GM18867 (cell line): ENCODE results near the gene ZNF583.

ENCODE experiments used
- ATAC-seq: cut with Tn5 transposase; IDR thresholded peaks from one replicate; pipeline ENCODE4 v1.9.1; 2021; ENCODE audit warnings: mild to moderate bottlenecking, moderate library complexity; ENCODE audit not compliant: unreplicated experiment

The ZNF583 gene

DNA sequence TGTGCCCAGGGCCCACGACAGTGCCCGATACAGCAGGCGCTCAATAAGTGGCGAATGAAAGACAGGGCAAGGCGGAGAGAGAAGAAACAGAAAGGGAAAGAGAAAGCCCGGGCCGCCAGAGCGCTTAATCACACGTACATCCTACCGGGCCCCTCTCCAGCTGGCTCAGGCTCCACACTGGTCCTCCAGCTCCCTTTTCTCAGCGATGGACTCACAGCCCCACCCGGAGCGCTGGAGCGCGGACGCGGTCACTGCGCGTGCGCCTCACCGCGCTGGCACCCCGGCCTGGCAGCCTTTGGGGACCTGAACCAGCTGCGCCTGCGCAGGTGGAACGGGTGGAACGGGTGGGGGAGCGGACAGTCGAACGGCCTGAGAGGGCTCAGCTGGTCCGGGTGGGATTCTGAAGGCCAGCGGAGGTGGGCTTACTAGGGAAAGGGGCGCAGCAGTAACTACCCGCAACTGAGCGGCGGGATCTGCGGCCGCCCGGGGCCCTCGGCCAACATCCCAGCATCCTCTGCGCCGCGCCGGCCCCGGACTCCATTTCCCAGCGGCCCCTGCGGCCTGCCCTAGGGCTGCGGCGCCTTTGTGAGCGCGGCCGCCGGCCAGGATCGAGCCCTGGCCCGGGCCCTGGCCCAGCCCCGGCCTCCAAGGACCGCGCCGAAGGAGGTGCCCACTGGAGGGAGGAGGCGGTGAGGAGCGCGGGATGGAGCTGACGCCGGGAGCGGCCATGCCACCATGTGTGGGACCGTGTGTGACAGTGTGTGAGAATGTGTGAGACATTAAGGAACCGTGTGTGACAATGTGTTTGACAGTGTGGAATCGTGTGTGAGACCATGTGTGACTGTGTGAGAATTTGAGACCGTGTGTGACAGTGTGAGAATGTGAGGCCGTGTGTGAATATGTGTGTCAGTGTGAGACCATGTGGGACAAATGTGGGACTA is at the start of gene ZNF583:
Gene ZNF583, plus strand, starts transcription at position 569 of the 941 bp plus-strand sequence. CDS start 2,783 bp downstream, outside the sequence.
- peak; percentile 84 for ATAC-seq

DNA sequence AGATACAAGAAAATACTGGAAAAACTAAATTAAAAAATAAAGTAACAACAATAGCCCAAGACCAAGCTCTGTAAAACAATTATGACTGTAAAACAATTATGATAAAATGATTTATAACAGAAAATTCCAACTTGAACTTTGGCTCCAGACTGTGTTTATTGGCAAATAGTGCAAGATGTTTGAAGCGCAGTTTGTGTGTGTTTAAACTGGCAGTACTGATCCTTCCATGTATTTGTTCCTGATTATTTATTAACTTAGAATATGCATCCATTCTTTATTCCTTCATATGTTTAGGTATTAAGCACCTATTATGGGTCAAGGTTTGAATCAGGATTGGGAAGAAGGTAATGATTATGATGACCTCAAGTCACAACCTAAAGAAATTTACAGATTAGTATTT is 48.6 kb upstream of the ZNF583 start:
- ATAC-seq: no peak

DNA sequence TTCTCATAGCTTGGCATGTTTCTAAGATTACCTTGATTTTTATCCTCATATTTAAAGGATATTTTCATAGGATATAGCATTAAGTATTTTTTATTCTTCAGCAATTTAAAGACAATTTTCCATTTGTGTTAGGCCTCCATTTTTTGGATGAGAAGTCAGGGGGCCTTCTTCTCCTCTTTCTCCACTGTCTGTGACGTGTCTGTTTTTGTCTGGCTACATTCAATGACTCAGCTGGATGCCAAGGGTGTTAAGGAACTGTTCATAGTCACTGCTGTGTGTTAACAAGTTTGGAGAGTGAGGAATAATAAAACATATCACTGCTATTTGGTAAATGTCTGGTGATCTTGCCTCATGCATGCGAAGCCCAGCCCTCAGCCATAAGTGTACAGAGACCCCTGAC is 47.2 kb upstream of the ZNF583 start:
- no peak for ATAC-seq

DNA sequence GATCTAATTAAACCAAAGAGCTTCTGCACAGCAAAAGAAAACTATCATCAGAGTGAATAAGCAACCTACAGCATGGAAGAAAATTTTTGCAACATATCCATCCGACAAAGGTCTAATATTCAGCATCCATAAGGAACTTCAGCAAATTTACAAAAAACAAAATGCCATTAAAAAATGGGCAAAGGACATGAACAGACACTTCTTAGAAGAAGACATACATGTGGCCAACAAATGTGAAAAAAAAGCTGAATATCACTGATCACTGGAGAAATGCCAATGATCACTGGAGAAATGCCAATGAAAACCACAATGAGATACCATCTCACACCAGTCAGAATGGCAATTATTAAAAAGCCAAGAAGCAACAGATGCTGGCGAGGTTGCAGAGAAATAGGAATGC is 43.3 kb upstream of the ZNF583 start:
- ATAC-seq: no peak

DNA sequence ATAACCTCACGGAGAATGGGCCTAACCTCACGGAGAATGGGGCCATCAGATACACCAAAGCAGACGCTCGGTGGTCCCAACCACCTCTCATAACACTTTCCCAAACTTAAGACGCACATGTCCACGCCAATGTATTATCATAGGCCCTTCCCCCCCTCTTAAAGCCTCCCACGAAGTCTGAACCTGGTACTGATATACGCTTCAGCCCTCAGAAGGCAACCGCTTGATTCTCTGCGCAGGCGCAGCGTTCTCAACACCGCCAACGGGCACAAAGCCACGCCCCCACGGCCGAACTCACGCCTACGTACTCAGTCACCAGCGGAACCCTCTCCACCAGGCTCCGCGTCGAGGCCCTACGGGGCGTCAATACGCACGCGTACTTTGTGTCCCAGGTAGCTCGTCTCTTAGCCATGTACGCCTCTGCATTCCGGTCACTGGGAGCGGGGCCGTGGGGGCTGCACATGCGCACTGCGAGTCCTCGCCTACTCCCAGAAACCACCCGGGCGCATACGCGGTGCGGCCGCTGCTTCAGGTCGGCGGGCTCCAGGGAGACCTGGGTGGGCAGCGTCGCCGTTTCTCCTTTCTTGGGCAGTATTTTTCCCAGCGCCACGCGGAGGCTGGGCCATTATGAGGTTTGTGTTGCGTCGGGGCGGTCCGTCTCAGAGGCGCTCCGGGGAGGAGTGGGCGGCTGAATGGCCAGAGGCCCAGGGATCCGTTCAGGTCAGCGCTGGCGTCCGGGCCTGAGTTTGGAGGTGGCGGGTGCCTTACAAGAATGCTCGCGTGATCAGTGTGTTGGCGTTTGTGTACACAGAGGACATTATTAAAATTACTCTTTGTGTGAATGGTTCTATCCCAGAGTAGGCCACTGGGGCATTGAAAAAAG is 36.1 kb upstream of the ZNF583 start:
- ATAC-seq: no peak

DNA sequence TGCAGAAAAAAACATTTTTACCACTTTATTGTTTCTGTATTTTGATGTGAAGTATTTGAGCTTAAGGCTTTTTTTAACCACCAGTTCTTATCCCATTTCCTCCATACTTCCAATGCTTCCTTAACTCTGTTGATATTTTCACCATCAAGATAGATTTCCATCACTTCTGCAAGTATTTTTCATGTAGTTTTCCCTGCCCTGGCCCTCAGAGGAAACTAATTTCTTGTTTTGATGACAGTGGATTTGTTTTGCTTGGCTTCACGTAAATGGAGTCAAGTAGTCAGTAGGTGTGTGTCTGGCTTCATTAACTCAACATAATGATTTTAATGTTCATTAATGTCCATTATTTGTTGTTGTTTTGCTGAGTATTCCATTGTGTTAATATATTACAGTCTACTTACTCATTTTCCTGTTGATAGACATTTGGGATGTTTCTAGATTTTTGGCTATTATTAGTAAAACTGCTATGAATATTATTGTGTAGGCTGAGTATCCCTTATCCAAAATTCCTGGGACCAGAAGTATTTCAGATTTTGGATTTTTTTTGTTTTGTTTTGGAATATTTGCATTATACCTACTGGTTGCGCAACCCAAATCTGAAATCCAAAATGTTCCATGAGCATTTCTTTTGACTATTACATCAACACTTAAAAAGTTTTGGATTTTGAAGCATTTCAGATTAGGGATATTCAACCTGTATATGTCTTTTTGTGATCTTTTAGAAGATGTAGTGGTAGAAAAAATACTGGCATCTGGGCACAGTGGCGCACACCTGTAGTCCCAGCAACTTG is 34.1 kb upstream of the ZNF583 start:
- no peak for ATAC-seq

DNA sequence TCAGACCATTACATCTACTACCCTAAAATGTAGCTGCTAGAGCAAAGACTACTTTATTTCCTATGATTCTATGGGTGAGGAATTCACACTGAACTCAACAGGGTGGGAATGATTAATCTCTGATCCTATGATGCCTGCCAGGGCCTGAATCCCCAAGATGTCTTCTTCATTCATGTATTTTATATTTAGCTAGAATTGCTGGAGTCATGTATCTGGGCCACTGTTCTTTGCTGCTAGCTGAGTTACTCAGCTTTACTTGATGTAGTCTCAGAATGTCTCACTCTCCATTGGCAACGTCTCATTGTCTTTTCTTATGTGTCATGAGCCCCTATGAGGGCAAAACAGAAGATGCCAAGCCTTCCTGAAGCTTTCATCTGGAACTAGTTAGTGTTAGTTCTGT is 31.9 kb upstream of the ZNF583 start:
- ATAC-seq: no peak

DNA sequence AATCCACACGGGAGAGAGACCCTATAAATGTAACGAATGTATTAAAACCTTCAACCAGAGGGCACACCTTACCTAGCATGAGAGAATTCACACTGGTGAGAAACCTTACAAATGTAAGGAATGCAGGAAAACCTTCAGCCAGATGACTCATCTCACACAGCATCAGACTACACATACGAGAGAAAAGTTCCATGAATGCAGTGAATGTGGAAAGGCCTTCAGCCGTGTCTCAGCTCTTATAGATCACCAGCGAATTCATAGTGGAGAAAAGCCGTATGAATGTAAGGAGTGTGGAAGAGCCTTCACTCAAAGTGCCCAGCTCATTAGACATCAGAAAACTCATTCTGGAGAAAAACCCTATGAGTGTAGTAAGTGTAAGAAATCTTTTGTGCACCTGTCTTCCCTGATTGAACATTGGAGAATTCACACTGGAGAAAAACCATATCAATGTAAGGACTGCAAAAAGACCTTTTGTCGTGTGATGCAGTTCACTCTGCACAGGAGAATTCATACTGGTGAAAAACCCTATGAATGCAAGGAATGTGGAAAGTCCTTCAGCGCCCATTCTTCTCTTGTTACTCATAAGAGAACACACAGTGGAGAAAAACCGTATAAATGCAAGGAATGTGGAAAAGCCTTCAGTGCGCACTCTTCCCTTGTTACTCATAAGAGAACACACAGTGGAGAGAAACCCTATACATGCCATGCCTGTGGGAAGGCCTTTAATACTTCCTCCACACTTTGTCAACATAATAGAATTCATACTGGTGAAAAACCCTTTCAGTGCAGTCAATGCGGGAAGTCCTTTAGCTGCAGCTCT is 26.8 kb upstream of the ZNF583 start:
- ATAC-seq: no peak

DNA sequence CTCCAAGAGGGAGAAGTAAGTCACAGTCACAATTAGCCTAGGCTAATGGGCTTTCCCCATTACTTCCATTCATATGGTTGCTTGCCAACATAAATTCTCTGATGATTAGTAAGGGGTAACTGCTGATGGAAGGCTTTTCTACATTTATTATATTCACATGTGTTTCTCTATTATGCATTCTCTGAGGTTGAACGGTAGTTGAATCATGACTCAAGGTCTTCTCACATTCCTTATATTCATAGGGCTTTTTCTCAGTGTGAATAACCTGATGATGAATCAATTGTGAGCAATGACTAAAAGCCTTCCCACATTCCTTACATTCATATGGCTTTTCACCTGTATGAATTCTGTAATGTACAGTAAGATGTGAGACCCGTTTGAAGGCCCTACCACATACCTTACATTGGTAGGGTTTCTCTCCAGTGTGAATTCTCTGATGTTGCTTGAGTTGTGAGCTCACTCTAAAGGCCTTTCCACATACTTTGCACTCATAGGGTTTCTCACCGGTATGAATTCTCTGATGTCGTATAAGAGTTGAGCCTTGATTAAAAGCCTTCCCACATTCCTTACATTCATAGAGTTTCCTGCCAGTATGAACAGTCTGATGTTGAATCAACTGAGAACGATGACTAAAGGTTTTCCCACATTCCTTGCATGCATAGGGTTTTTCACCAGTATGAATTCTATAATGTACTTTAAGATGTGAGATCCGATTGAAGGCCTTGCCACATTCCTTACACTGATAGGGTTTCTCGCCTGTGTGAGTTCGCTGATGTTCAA is 20.1 kb upstream of the ZNF583 start:
- ATAC-seq: no peak

DNA sequence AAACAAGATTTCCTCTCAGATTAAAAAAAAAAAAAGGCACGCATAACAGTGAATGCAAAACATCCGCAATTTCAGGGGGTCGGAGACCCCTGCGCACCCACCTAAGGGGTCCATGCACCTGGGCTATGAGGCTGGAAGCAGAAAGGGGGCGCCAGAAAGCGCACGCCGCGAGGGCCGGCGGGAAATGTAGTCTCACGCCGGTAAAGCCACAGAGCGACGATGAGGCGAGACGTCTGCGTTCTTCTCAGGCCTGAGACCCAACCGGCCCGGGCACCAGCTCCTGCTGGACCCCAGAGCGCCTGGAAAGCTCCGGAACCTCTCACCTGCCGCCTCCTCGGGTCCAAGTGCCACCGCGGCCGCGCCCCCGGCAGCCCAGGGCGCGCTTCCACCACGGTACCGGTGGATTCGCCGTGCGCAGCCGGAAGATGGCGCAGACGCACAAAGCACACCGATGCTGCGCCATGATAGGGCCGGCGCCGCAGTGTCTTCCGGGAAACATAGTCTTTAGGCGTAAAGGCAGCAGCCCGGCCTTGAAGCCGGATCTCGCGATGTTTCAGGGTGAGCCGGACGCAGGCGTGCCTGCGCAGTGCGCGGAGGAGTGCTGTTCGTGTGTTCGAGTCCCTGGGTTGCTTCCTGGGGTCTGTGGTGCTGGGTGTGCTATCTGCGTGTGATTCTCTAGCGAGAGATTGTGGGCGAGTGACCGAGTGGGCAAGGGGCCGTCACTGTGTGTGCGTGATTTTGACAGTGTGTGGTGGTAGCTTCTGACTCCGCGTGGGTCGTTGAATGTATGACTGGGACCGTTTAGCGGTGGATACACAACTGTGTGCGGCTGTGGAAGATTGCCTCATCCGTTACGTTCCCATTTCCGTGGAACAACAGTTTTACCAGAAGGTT is 10.8 kb upstream of the ZNF583 start, which contains the start of gene ZNF582:
Gene ZNF582, minus strand, starts transcription at position 416 of the 894 bp plus-strand sequence. CDS start 1,782 bp downstream, outside the sequence.
- peak; percentile 93 for ATAC-seq

DNA sequence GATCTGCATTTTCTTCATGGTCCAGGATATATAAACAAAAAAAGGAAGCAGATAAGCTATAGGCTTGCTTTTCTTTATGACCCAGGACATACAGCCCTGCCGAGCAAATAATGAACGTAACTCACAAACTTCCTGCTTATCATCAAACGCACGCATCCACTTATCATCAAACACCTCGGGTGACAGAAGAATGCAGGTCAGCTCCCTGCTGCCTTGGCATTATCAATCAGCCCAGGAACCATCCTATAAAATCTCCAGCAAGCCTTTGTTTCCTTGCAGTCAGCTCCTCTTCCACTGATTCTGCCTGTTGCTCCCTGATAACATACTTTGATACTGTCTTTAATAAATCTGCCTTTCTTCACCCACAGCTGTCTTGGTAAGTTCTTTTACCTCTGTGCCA is 5.3 kb upstream of the ZNF583 start:
- ATAC-seq: no peak

DNA sequence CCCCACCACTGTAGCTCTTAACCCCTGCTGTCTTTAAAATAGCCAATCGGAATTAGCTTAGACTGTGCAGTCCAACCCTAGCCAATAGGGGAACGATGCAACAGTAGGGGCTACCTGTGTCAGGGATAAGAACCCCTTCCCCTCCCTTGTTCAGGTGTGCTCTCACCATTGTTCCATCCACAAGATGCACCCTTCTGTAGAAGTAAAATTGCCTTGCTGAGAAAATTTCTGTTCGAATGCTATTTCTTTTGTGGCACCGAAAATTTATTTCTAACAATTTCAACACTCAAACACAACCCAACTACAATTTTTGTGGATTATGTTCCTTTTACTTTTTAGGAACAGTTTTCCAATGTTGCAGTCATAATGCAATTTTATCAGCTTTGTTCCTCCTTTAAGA is 3.6 kb upstream of the ZNF583 start:
- ATAC-seq: no peak

DNA sequence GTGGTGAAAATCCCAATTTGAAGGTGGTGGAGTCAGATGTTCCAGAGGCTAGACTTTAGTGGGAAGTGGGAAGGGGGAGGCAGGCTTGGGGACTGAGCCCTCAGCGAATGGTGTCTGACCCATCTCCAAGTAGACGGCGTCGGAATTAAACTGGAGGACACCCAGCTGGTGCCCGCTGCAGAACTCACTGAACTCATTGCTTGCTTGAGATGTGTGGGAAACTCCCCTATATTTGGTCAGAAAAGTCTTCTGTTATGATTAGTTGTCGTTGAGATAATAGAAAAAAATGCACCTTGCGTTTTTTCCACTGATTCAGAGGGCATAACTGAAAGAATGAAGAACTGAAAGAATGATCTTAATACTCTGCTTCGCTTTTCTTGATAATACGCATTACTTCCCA is 871 bp upstream of the ZNF583 start:
- no peak for ATAC-seq

DNA sequence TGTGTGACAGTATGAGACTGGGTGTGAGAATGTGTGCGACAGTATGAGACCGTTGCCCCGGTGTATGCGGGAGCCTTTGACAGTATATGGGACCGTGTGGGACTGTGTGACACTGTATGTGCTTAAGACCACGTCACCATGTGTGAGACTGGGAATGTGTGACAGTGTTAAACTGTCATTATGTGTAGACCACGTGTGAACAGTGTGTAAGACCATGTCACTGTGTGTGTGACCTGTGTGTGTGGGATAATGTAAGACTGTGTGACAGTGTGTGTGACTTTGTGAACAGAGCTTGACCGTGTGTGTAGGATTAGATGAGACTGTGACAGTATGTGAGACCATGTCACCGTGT is 549 bp downstream of the ZNF583 start:
- no peak for ATAC-seq

DNA sequence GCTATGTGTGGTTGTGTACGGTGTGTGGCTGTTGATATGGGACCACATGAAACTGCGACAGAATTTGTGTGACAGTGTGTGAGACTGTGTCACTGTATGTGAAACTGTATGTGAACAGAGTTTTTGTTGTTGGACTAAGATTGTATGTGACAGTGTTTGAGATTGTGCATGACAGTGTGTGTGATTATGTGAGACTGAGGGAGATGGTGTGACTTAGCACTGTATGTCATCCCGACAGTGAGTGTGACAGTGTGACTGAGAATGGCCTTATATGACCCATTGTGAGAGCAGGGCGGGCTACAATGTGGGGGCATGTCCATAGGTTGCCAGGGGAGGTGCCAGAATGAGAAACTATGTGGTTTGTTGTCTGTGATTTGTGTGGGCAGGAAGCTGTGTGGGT is 930 bp downstream of the ZNF583 start:
- no peak for ATAC-seq

DNA sequence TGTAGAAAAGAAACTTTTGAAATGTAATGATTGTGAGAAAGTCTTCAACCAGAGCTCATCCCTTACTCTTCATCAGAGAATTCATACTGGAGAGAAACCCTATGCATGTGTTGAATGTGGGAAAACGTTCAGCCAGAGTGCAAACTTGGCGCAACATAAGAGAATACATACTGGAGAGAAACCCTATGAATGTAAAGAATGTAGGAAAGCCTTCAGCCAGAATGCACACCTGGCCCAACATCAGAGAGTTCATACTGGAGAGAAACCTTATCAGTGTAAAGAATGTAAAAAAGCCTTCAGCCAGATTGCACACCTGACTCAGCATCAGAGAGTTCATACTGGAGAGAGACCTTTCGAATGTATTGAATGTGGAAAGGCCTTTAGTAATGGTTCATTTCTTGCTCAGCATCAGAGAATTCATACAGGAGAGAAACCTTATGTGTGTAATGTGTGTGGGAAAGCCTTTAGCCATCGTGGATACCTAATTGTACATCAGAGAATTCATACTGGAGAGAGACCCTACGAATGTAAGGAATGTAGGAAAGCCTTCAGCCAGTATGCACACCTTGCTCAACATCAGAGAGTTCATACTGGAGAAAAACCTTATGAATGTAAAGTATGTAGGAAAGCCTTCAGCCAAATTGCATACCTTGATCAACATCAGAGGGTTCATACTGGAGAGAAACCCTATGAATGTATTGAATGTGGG is 19.3 kb downstream of the ZNF583 start:
- no peak for ATAC-seq

DNA sequence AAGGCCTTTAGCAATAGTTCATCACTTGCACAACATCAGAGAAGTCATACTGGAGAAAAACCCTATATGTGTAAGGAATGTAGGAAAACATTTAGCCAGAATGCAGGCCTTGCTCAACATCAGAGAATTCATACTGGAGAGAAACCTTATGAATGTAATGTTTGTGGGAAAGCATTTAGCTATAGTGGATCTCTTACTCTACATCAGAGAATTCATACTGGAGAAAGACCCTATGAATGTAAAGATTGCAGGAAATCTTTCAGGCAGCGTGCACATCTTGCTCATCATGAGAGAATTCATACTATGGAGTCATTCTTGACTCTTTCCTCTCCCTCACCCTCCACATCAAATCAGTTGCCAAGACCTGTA is 19.8 kb downstream of the ZNF583 start:
- no peak for ATAC-seq
